Measurements from ENCODE around the gene CLDN2. TPM values are rescaled to one million over a fixed set of nuclear protein-coding genes. Genes with fewer than 3 reads are reported as not detected.

CLDN2 gene
- total and polyA plus RNA-seq, 10 of the 15 experiments (the other 5 are each of a cell fraction or from before 2014, with no cell fraction given): 0.06 TPM; not detected in 9

GRCh38 chrX:106912864-106913263, 7.3 kb upstream of the CLDN2 start (continued):
- TF ChIP-seq HDGF (IDR thresholded peaks at IDR 0.05): no peak
- TF ChIP-seq SPI1 (IDR thresholded peaks at IDR 0.05; ENCODE audit: borderline replicate concordance, insufficient read depth, low read depth, low read length): no peak
- no peak for TF ChIP-seq BCL3 (IDR thresholded peaks at IDR 0.05; ENCODE audit: borderline replicate concordance, insufficient read depth, low read depth, low read length, poor library complexity, severe bottlenecking)
- TF ChIP-seq E2F8 (IDR thresholded peaks at IDR 0.05; ENCODE audit: low read depth, partially characterized antibody): no peak
- no peak for TF ChIP-seq RCOR1 (conservative IDR thresholded peaks at IDR 0.05; ENCODE audit: low read depth, low read length)
- TF ChIP-seq, protein P1, sequence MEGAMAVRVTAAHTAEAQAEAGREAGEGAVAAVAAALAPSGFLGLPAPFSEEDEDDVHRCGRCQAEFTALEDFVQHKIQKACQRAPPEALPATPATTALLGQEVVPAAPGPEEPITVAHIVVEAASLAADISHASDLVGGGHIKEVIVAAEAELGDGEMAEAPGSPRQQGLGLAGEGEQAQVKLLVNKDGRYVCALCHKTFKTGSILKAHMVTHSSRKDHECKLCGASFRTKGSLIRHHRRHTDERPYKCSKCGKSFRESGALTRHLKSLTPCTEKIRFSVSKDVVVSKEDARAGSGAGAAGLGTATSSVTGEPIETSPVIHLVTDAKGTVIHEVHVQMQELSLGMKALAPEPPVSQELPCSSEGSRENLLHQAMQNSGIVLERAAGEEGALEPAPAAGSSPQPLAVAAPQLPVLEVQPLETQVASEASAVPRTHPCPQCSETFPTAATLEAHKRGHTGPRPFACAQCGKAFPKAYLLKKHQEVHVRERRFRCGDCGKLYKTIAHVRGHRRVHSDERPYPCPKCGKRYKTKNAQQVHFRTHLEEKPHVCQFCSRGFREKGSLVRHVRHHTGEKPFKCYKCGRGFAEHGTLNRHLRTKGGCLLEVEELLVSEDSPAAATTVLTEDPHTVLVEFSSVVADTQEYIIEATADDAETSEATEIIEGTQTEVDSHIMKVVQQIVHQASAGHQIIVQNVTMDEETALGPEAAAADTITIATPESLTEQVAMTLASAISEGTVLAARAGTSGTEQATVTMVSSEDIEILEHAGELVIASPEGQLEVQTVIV (IDR thresholded peaks at IDR 0.05; ENCODE audit: borderline replicate concordance, partially characterized antibody): no peak
